Astrocyte of the cerebellum (primary cell): ENCODE results near the gene MYO1E.
"Not testable (repeated sequence)": the region's sequence is repeated elsewhere in the genome, so short reads cannot be mapped to it uniquely, and the experiment has no call there.

Experiments used
- DNase-seq: peaks from one replicate; pipeline ENCODE4 v3.0.0-alpha.2; 2011; ENCODE audit warnings: low read depth
- H3K4me3 ChIP-seq: 2 replicates; pipeline ENCODE4 v1.5.1; 2011; ENCODE audit warnings: mild to moderate bottlenecking, low read depth, low read length, moderate library complexity
- in situ Hi-C: cut with HindIII; loops from 2 replicates; pipeline ENCODE4 v1.10.0; 2017; ENCODE audit warnings: low sequenced_read_pairs
- TF ChIP-seq, protein P1 (sequence below): IDR thresholded peaks from 2 replicates; pipeline ENCODE4 v1.5.1; 2012; ENCODE audit warnings: low read length, low read depth, moderate library complexity, mild to moderate bottlenecking; ENCODE audit errors: missing control alignments

The MYO1E gene

DNA sequence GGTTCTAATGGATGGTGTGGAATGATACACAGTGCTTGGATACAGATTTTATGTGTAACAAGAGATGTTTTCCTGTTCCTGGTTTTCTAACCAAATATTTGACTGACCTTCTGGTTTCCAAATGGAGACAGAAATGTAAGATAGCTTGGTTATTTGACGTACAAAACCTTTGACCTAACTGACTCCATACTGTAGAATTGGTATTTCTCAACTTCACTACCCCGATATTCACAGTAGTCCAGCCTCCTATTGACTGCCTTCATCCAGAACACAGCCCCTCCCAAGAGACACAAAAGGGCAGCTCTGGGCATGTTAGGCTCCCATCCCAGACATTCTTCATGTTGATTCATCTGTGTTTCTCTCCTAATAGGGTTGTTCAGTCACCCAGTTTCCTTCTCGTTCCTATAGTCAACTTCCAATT, 33.4 kb downstream of the MYO1E start:
- in situ Hi-C loops = no loop called here
- DNase-seq = no peak
- TF ChIP-seq, protein P1, sequence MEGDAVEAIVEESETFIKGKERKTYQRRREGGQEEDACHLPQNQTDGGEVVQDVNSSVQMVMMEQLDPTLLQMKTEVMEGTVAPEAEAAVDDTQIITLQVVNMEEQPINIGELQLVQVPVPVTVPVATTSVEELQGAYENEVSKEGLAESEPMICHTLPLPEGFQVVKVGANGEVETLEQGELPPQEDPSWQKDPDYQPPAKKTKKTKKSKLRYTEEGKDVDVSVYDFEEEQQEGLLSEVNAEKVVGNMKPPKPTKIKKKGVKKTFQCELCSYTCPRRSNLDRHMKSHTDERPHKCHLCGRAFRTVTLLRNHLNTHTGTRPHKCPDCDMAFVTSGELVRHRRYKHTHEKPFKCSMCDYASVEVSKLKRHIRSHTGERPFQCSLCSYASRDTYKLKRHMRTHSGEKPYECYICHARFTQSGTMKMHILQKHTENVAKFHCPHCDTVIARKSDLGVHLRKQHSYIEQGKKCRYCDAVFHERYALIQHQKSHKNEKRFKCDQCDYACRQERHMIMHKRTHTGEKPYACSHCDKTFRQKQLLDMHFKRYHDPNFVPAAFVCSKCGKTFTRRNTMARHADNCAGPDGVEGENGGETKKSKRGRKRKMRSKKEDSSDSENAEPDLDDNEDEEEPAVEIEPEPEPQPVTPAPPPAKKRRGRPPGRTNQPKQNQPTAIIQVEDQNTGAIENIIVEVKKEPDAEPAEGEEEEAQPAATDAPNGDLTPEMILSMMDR = no peak
- H3K4me3 ChIP-seq = no peak overlapping the region

DNA sequence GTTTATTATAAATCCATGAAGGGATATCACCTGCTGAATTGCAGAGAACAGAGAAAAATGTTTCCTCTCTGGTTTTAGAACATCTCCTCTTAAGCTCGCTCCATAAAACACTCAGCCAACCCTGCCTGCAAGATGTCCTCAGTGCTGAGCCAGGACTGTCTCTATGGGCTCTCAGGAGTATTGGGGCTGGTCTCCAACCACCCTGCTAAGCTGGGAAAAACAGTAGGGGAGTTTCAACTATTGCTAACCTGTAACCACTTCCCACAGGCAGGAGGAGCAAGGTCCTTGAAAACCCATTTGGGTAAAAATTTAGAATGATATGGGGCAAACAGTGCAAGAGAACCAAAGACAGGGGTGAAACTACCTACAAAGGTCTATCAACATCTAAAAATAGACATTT, 34.3 kb downstream of the MYO1E start:
- TF ChIP-seq, protein P1 = no peak
- H3K4me3 ChIP-seq = no peak overlapping the region
- in situ Hi-C loops = no loop called here
- no peak for DNase-seq

DNA sequence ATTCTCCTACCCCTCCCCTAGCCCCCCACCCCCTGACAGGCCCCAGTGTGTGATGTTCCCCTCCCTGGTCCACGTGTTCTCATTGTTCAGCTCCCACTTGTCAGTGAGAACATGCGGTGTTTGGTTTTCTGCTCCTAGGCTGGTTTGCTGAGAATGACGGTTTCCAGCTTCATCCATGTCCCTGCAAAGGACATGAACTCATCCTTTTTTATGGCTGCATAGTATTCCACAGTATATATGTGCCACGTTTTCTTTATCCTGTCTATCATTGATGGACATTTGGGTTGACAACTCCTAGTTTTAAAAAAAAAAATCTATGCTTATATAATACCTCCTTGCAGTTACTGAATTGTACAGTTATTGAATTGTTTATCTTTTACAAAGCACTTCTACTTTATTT, 35.9 kb downstream of the MYO1E start:
- H3K4me3 ChIP-seq, in situ Hi-C loops, DNase-seq: not testable (repeated sequence)

DNA sequence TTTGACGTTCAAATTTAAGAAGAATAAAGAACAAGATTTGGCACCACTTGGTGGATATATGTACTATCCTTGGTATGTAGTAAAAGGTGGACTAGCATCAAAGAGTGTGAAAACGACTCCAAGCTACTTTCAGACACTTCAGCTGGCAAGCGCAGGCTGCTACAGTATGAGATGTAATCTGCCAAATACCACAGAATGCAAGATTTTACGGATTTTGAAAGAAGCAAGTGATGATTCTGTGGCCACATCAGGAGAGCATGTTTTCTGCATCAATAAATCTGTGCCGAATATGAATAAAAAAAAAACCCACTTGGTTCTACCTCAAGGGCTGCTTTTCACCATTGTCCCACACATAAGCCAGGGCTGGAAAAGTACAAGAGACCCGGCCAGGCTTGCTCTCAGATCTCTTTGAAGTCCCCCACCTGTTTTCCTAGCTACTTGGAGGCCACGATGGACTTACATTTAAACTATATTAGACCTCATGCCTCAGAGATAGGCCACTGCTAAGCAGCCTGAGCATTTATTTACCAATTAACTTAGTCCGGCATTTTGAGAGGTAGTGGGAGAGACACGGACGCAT, 37.4 kb downstream of the MYO1E start:
- no peak overlapping the region for H3K4me3 ChIP-seq
- TF ChIP-seq, protein P1 = no peak
- peak; percentile 92 for DNase-seq
- in situ Hi-C loops = no loop called here

DNA sequence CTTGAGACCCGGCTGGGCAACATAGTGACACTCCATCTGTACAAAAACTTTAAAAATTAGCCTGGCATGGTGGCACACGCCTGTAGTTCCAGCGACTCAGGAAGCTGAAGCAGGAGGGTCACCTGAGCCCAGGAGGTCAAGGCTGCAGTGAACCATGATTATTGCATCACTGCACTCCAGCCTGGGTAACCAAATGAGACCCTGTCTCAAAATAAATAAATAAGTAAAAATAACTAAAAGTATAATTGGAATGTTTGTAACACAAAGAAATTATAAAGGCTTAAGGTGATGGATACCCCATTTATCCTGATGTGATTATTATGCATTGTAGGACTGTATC, 38.6 kb downstream of the MYO1E start:
- no peak overlapping the region for H3K4me3 ChIP-seq
- DNase-seq = no peak
- in situ Hi-C loops = no loop called here
- TF ChIP-seq, protein P1 = no peak

DNA sequence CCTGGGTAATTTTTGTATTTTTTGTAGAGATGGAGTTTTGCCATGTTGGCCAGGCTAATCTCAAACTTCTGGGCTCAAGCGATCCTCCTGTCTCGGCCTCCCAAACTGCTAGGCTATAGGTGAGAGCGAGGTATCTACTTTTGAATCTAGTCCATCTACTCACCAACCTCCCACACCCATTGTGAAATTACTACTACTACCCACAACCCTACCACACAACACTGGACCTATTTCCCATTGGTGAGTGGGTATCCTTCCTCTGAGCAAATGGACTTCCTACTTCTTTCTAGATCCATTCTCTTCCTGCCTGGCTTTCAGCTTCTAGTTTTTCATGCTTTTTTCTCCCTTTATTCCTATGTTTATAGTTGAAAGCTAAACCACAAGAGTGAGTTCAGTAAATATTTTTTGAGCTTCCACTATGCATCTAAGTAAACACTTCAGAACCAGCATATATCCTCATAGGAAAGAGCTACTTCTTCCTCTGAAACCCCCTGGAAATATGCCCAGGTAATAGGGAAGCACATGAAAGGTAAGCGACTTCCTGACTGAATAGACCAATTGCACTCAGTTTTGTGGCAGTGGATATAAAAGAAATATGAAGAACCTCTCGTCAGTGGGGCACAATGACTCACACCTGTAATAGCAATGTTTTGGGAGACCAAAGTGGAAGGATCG, 39.1 kb downstream of the MYO1E start:
- no peak overlapping the region for H3K4me3 ChIP-seq
- in situ Hi-C loops = no loop called here
- TF ChIP-seq, protein P1 = no peak

DNA sequence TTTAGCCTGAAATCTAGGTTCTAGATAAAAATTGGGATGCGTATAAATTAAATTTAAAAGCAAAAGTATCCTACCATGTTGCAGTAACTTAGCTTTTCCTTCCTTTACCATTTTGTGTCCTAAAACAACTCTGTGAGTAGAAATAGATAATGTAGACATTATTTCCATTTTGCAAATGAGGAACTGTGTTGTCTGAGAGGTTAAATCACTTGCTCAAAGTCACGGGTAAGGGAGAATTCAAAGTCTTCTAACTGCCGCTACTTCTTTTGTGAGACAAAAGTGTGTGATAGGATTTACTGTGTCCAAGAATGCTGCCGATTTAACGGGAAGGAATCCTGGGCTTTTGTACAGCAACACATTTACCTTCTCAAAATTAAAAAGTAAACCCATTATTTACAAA, 40.7 kb downstream of the MYO1E start:
- DNase-seq = no peak
- H3K4me3 ChIP-seq = no peak overlapping the region
- TF ChIP-seq, protein P1 = no peak
- in situ Hi-C loops = no loop called here

More for the DNA sequence above, 39.1 kb downstream of the MYO1E start:
- no peak for DNase-seq
